Measurements from ENCODE around the gene AP1B1.
A peak's percentile ranks its signal among the peaks of the same experiment; 100 is the strongest.

The AP1B1 gene

GRCh38 chr22:29301716-29302401 is 86.5 kb downstream of the AP1B1 start:
- no peak overlapping the region for H2AK5ac ChIP-seq (ENCODE audit: low read length)
- no peak overlapping the region for H4K91ac ChIP-seq (ENCODE audit: low read depth, low read length)
- H3K9ac ChIP-seq (ENCODE audit: low read length), result no peak overlapping the region
- H3K9me3 ChIP-seq (ENCODE audit: insufficient read depth, low read depth, low read length), result no peaks in the 10 kb centered on the region
- no peak overlapping the region for H4K8ac ChIP-seq (ENCODE audit: low read depth, low read length)
- no peak overlapping the region for H2BK5ac ChIP-seq (ENCODE audit: low read depth, low read length, poor library complexity)
- no CpG with 5 or more reads among the region's 17 CpGs for WGBS (ENCODE audit: extremely low coverage, insufficient coverage, insufficient read length)
- H3K27ac ChIP-seq (ENCODE audit: low read depth, low read length), result no peak overlapping the region
- no peak overlapping the region for H4K12ac ChIP-seq (ENCODE audit: low read depth, low read length)
- no peak for DNase-seq
- no peaks in the 10 kb centered on the region for H3K79me2 ChIP-seq (ENCODE audit: control insufficient read depth, insufficient read depth, low read length, poor library complexity)
- no peak overlapping the region for H2BK12ac ChIP-seq (ENCODE audit: low read length)
- peaks cover 5% of the 10 kb centered on the region for H3K79me1 ChIP-seq (ENCODE audit: low read length)
- no peak overlapping the region for H3K14ac ChIP-seq (ENCODE audit: low read length)
- no peak overlapping the region for H2BK120ac ChIP-seq (ENCODE audit: insufficient read depth, low read length, poor library complexity)
- peaks cover 2 to 5% of the 10 kb centered on the region in 2 experiments for H3K4me1 ChIP-seq (ENCODE audit: control insufficient read depth in 1 of 2, insufficient read depth in 2 of 2, low read length in 2 of 2)
- H3K4me2 ChIP-seq (ENCODE audit: low read length), result no peak overlapping the region
- H3K36me3 ChIP-seq (ENCODE audit: control insufficient read depth in 1 of 2, insufficient read depth in 2 of 2, low read length in 2 of 2), result peaks cover 37 to 42% of the 10 kb centered on the region in 2 experiments
- H3K4ac ChIP-seq (ENCODE audit: low read depth, low read length), result no peak overlapping the region
- no peak overlapping the region for H3K18ac ChIP-seq (ENCODE audit: low read length)
- no peak overlapping the region for H3K4me3 ChIP-seq (ENCODE audit: low read depth, low read length)
- no peaks in the 10 kb centered on the region for H3K27me3 ChIP-seq (ENCODE audit: insufficient read depth, low read length)
- no peak overlapping the region for H2AFZ ChIP-seq (ENCODE audit: insufficient read depth, low read length, poor library complexity)
- no peak overlapping the region for H3K23ac ChIP-seq (ENCODE audit: low read length)

GRCh38 chr22:29300807-29301601 is 87.4 kb downstream of the AP1B1 start:
- no peak overlapping the region for H2AK5ac ChIP-seq (ENCODE audit: low read length)
- H3K4me2 ChIP-seq (ENCODE audit: low read length), result no peak overlapping the region
- H2BK12ac ChIP-seq (ENCODE audit: low read length), result no peak overlapping the region
- no peak overlapping the region for H3K9ac ChIP-seq (ENCODE audit: low read length)
- H2BK5ac ChIP-seq (ENCODE audit: low read depth, low read length, poor library complexity), result no peak overlapping the region
- no CpG with 5 or more reads among the region's 10 CpGs for WGBS (ENCODE audit: extremely low coverage, insufficient coverage, insufficient read length)
- H2AFZ ChIP-seq (ENCODE audit: insufficient read depth, low read length, poor library complexity), result no peak overlapping the region
- no peak overlapping the region for H3K23ac ChIP-seq (ENCODE audit: low read length)
- peaks cover 2 to 5% of the 10 kb centered on the region in 2 experiments for H3K4me1 ChIP-seq (ENCODE audit: control insufficient read depth in 1 of 2, insufficient read depth in 2 of 2, low read length in 2 of 2)
- no peaks in the 10 kb centered on the region for H3K9me3 ChIP-seq (ENCODE audit: insufficient read depth, low read depth, low read length)
- no peak overlapping the region for H2BK120ac ChIP-seq (ENCODE audit: insufficient read depth, low read length, poor library complexity)
- no peak overlapping the region for H3K18ac ChIP-seq (ENCODE audit: low read length)
- H3K27me3 ChIP-seq (ENCODE audit: insufficient read depth, low read length), result no peaks in the 10 kb centered on the region
- no peak overlapping the region for H3K27ac ChIP-seq (ENCODE audit: low read depth, low read length)
- no peaks in the 10 kb centered on the region for H3K79me1 ChIP-seq (ENCODE audit: low read length)
- H3K4ac ChIP-seq (ENCODE audit: low read depth, low read length), result no peak overlapping the region
- H3K79me2 ChIP-seq (ENCODE audit: control insufficient read depth, insufficient read depth, low read length, poor library complexity), result no peaks in the 10 kb centered on the region
- no peak overlapping the region for H4K12ac ChIP-seq (ENCODE audit: low read depth, low read length)
- H4K8ac ChIP-seq (ENCODE audit: low read depth, low read length), result no peak overlapping the region
- H3K4me3 ChIP-seq (ENCODE audit: low read depth, low read length), result no peak overlapping the region
- DNase-seq, result no peak
- no peak overlapping the region for H3K14ac ChIP-seq (ENCODE audit: low read length)
- peaks cover 44 to 50% of the 10 kb centered on the region in 2 experiments for H3K36me3 ChIP-seq (ENCODE audit: control insufficient read depth in 1 of 2, insufficient read depth in 2 of 2, low read length in 2 of 2)
- no peak overlapping the region for H4K91ac ChIP-seq (ENCODE audit: low read depth, low read length)

GRCh38 chr22:29300467-29300806 is 87.9 kb downstream of the AP1B1 start:
- Histone ChIP-seq H2BK12ac (ENCODE audit: low read length) (no peak overlapping the region), H3K4me2 (ENCODE audit: low read length) (no peak overlapping the region), H4K8ac (ENCODE audit: low read depth, low read length) (no peak overlapping the region), H3K9ac (ENCODE audit: low read length) (no peak overlapping the region), H3K14ac (ENCODE audit: low read length) (no peak overlapping the region), H3K79me2 (ENCODE audit: control insufficient read depth, insufficient read depth, low read length, poor library complexity) (no peaks in the 10 kb centered on the region), H4K12ac (ENCODE audit: low read depth, low read length) (no peak overlapping the region), H2BK5ac (ENCODE audit: low read depth, low read length, poor library complexity) (no peak overlapping the region), H4K91ac (ENCODE audit: low read depth, low read length) (no peak overlapping the region), H3K9me3 (ENCODE audit: insufficient read depth, low read depth, low read length) (no peaks in the 10 kb centered on the region), H3K23ac (ENCODE audit: low read length) (no peak overlapping the region), H3K4me1 (ENCODE audit: control insufficient read depth in 1 of 2, insufficient read depth in 2 of 2, low read length in 2 of 2) (peaks cover 0 to 2% of the 10 kb centered on the region in 2 experiments), H2BK120ac (ENCODE audit: insufficient read depth, low read length, poor library complexity) (no peak overlapping the region), H3K4me3 (ENCODE audit: low read depth, low read length) (no peak overlapping the region), H3K27me3 (ENCODE audit: insufficient read depth, low read length) (no peaks in the 10 kb centered on the region), H3K27ac (ENCODE audit: low read depth, low read length) (no peak overlapping the region), H2AFZ (ENCODE audit: insufficient read depth, low read length, poor library complexity) (no peak overlapping the region), H3K18ac (ENCODE audit: low read length) (no peak overlapping the region), H3K79me1 (ENCODE audit: low read length) (no peaks in the 10 kb centered on the region), H3K4ac (ENCODE audit: low read depth, low read length) (no peak overlapping the region), H2AK5ac (ENCODE audit: low read length) (no peak overlapping the region), H3K36me3 (ENCODE audit: control insufficient read depth in 1 of 2, insufficient read depth in 2 of 2, low read length in 2 of 2) (peaks cover 46 to 55% of the 10 kb centered on the region in 2 experiments)
- whole genome bisulfite sequencing (ENCODE audit: extremely low coverage, insufficient coverage, insufficient read length), result no CpG with 5 or more reads among the region's 4 CpGs
- DNase-seq, result no peak

- H2BK5ac ChIP-seq (ENCODE audit: low read depth, low read length, poor library complexity), result no peak overlapping the region
- H2BK120ac ChIP-seq (ENCODE audit: insufficient read depth, low read length, poor library complexity), result no peak overlapping the region
- H3K9me3 ChIP-seq (ENCODE audit: insufficient read depth, low read depth, low read length), result no peaks in the 10 kb centered on the region
- no peak overlapping the region for H2AFZ ChIP-seq (ENCODE audit: insufficient read depth, low read length, poor library complexity)
- H3K9ac ChIP-seq (ENCODE audit: low read length), result no peak overlapping the region
- WGBS (ENCODE audit: extremely low coverage, insufficient coverage, insufficient read length), result no CpG with 5 or more reads among the region's 19 CpGs
- no peak overlapping the region for H3K18ac ChIP-seq (ENCODE audit: low read length)
- H4K12ac ChIP-seq (ENCODE audit: low read depth, low read length), result peak overlapping the region; percentile 12
- no peaks in the 10 kb centered on the region for H3K79me2 ChIP-seq (ENCODE audit: control insufficient read depth, insufficient read depth, low read length, poor library complexity)
- no peak overlapping the region for H3K4me3 ChIP-seq (ENCODE audit: low read depth, low read length)
- H3K36me3 ChIP-seq (ENCODE audit: control insufficient read depth in 1 of 2, insufficient read depth in 2 of 2, low read length in 2 of 2), result peaks cover 53 to 65% of the 10 kb centered on the region in 2 experiments
- no peak overlapping the region for H3K4me2 ChIP-seq (ENCODE audit: low read length)
- no peak overlapping the region for H2AK5ac ChIP-seq (ENCODE audit: low read length)
- H3K27me3 ChIP-seq (ENCODE audit: insufficient read depth, low read length), result no peaks in the 10 kb centered on the region
- no peak overlapping the region for H4K91ac ChIP-seq (ENCODE audit: low read depth, low read length)
- no peak overlapping the region for H3K4ac ChIP-seq (ENCODE audit: low read depth, low read length)
- no peak overlapping the region for H2BK12ac ChIP-seq (ENCODE audit: low read length)
- H3K4me1 ChIP-seq (ENCODE audit: control insufficient read depth in 1 of 2, insufficient read depth in 2 of 2, low read length in 2 of 2), result no peaks in the 10 kb centered on the region
- H3K14ac ChIP-seq (ENCODE audit: low read length), result no peak overlapping the region
- H4K8ac ChIP-seq (ENCODE audit: low read depth, low read length), result no peak overlapping the region
- no peak overlapping the region for H3K23ac ChIP-seq (ENCODE audit: low read length)
- no peak for DNase-seq
- no peaks in the 10 kb centered on the region for H3K79me1 ChIP-seq (ENCODE audit: low read length)
- no peak overlapping the region for H3K27ac ChIP-seq (ENCODE audit: low read depth, low read length)
These were observed 89.1 kb downstream of the AP1B1 start for GRCh38 chr22:29299136-29299900.
